Left kidney (tissue), 2 donors: Measurements from ENCODE around the gene C2CD2. TPM values are rescaled to one million over a fixed set of nuclear protein-coding genes. Genes with fewer than 3 reads are reported as not detected.
"Not testable (repeated sequence)": the region's sequence is repeated elsewhere in the genome, so short reads cannot be mapped to it uniquely, and the experiment has no call there.

ENCODE experiments used
- DNase-seq: peaks from one replicate; pipeline ENCODE4 v3.0.0-alpha.2; 2013
- polyA plus RNA-seq: library from polyadenylated mRNA; unstranded; fragments of 120-200 nt; gene quantifications from one replicate; pipeline ENCODE4 v1.2.1, GENCODE V29; 2013; ENCODE audit not compliant: insufficient read length

The C2CD2 gene
- polyA plus RNA-seq, 1 donor, result 18.7 TPM

- DNase-seq, result no peak
Observed at GRCh38 chr21:41958886-41959563, 5.2 kb upstream of the C2CD2 start.

GRCh38 chr21:41957991-41958766 is 4.4 kb upstream of the C2CD2 start:
- DNase-seq, result peak; percentile 64

- no peak for DNase-seq
Observed at GRCh38 chr21:41956926-41957729, 3.3 kb upstream of the C2CD2 start.

GRCh38 chr21:41955516-41955915 is 1.7 kb upstream of the C2CD2 start:
- DNase-seq, result no peak

- no peak for DNase-seq
Observed at GRCh38 chr21:41954654-41955499, 1.1 kb upstream of the C2CD2 start.

GRCh38 chr21:41953249-41953830 is 478 bp downstream of the C2CD2 start:
- no peak for DNase-seq

- no peak for DNase-seq
Observed at GRCh38 chr21:41952568-41953248, 1.1 kb downstream of the C2CD2 start.

GRCh38 chr21:41951876-41952567 is 1.8 kb downstream of the C2CD2 start:
- no peak for DNase-seq

- no peak for DNase-seq
Observed at GRCh38 chr21:41950941-41951351, 2.9 kb downstream of the C2CD2 start.

- DNase-seq, result not testable (repeated sequence)
Observed at GRCh38 chr21:41949631-41950030, 4.2 kb downstream of the C2CD2 start.

- no peak for DNase-seq
Observed at GRCh38 chr21:41948901-41949300, 4.9 kb downstream of the C2CD2 start.

- DNase-seq, result no peak
Observed at GRCh38 chr21:41948078-41948895, 5.5 kb downstream of the C2CD2 start.

GRCh38 chr21:41945982-41946381 is 7.8 kb downstream of the C2CD2 start:
- no peak for DNase-seq

- DNase-seq, result no peak
Observed at GRCh38 chr21:41943851-41944250, 10.0 kb downstream of the C2CD2 start.

GRCh38 chr21:41942457-41942856 is 11.4 kb downstream of the C2CD2 start:
- no peak for DNase-seq

GRCh38 chr21:41941941-41942340 is 11.9 kb downstream of the C2CD2 start:
- DNase-seq, result no peak

GRCh38 chr21:41940431-41940830 is 13.4 kb downstream of the C2CD2 start:
- no peak for DNase-seq

- DNase-seq, result no peak
Observed at GRCh38 chr21:41939391-41939790, 14.4 kb downstream of the C2CD2 start.
